ENCODE data around the gene PTPN21. TPM values are rescaled to one million over a fixed set of nuclear protein-coding genes. Genes with fewer than 3 reads are reported as not detected.

Gene PTPN21
- total RNA-seq, 1 donor from 2014 or later, result 0.32 TPM

- H3K27ac Mint-ChIP-seq, result no peak overlapping the region
- intact Hi-C loops (cut with micrococcal nuclease), result no loop called here
- no peak overlapping the region for H3K4me3 Mint-ChIP-seq (ENCODE audit: low read depth)
- H3K36me3 Mint-ChIP-seq (ENCODE audit: low read depth), result peaks cover 84% of the 10 kb centered on the region
- no peaks in the 10 kb centered on the region for H3K27me3 Mint-ChIP-seq (ENCODE audit: low read depth)
- H3K4me1 Mint-ChIP-seq (ENCODE audit: low read depth), result no peaks in the 10 kb centered on the region
- DNase-seq (ENCODE audit: low spot score), result no peak
- H3K9me3 Mint-ChIP-seq, result peaks cover 6% of the 10 kb centered on the region
These were observed 17.3 kb upstream of the PTPN21 start for GRCh38 chr14:88572117-88572516.

- Mint-ChIP-seq H3K36me3 (ENCODE audit: low read depth) (peaks cover 79% of the 10 kb centered on the region), H3K4me1 (ENCODE audit: low read depth) (peaks cover 15% of the 10 kb centered on the region)
- intact Hi-C loops (cut with micrococcal nuclease), result loop anchor here (10.0 kb wide), 1 partner anchor 1387 kb away; the partner anchor contains the start of genes EFCAB11 and TDP1
These were observed 13.4 kb upstream of the PTPN21 start for GRCh38 chr14:88568196-88568595.

GRCh38 chr14:88565427-88565826 lies 10.6 kb upstream of the PTPN21 start:
- intact Hi-C loops (cut with micrococcal nuclease), result loop anchor here (10.0 kb wide), 1 partner anchor 1389 kb away; the partner anchor contains the start of genes EFCAB11 and TDP1
- H3K4me1 Mint-ChIP-seq (ENCODE audit: low read depth), result peaks cover 24% of the 10 kb centered on the region
- peaks cover 59% of the 10 kb centered on the region for H3K36me3 Mint-ChIP-seq (ENCODE audit: low read depth)
- DNase-seq (ENCODE audit: low spot score), result no peak
- H3K27me3 Mint-ChIP-seq (ENCODE audit: low read depth), result peaks cover 13% of the 10 kb centered on the region
- no peak overlapping the region for H3K27ac Mint-ChIP-seq
- peaks cover 6% of the 10 kb centered on the region for H3K9me3 Mint-ChIP-seq
- H3K4me3 Mint-ChIP-seq (ENCODE audit: low read depth), result no peak overlapping the region

More at GRCh38 chr14:88568196-88568595, 13.4 kb upstream of the PTPN21 start:
- peaks cover 6% of the 10 kb centered on the region for H3K9me3 Mint-ChIP-seq
- DNase-seq (ENCODE audit: low spot score), result no peak
- H3K27ac Mint-ChIP-seq, result no peak overlapping the region
- H3K4me3 Mint-ChIP-seq (ENCODE audit: low read depth), result no peak overlapping the region
- no peaks in the 10 kb centered on the region for H3K27me3 Mint-ChIP-seq (ENCODE audit: low read depth)

- Mint-ChIP-seq H3K4me1 (ENCODE audit: low read depth) (peaks cover 26% of the 10 kb centered on the region), H3K9me3 (peaks cover 6% of the 10 kb centered on the region), H3K27me3 (ENCODE audit: low read depth) (peaks cover 21% of the 10 kb centered on the region), H3K36me3 (ENCODE audit: low read depth) (peaks cover 45% of the 10 kb centered on the region), H3K4me3 (ENCODE audit: low read depth) (peak overlapping the region; percentile 96), H3K27ac (peak overlapping the region; percentile 86)
- no peak for DNase-seq (ENCODE audit: low spot score)
- intact Hi-C loops (cut with micrococcal nuclease), result loop anchor here (5.0 to 10.0 kb wide), 3 partner anchors 33 to 1391 kb away; partner anchors contain the start of genes EFCAB11, SPATA7 and TDP1
These were observed 9.0 kb upstream of the PTPN21 start for GRCh38 chr14:88563845-88564244.

- Mint-ChIP-seq H3K4me3 (ENCODE audit: low read depth) (peak within 1 kb of the TSS; percentile 96), H3K27me3 (ENCODE audit: low read depth) (peaks cover 23% of the 10 kb centered on the region), H3K36me3 (ENCODE audit: low read depth) (peaks cover 37% of the 10 kb centered on the region), H3K27ac (peak within 1 kb of the TSS; percentile 90), H3K9me3 (peaks cover 4% of the 10 kb centered on the region), H3K4me1 (ENCODE audit: low read depth) (peaks cover 28% of the 10 kb centered on the region)
- intact Hi-C loops (cut with micrococcal nuclease), result loop anchor here (5.0 to 10.0 kb wide), 3 partner anchors 34 to 1392 kb away; partner anchors contain the start of genes EFCAB11, SPATA7 and TDP1
- peak; percentile 86 for DNase-seq (ENCODE audit: low spot score)
These were observed 8.3 kb upstream of the PTPN21 start, which contains the start of gene ZC3H14 for GRCh38 chr14:88562831-88563686. TSS of gene ZC3H14 (plus strand) at chr14:88563037. CDS start at chr14:88563134, 97 bp downstream.

GRCh38 chr14:88562532-88562830 lies 7.7 kb upstream of the PTPN21 start:
- H3K27me3 Mint-ChIP-seq (ENCODE audit: low read depth), result peaks cover 23% of the 10 kb centered on the region
- intact Hi-C loops (cut with micrococcal nuclease), result loop anchor here (5.0 to 10.0 kb wide), 3 partner anchors 35 to 1392 kb away; partner anchors contain the start of genes EFCAB11, SPATA7 and TDP1
- peaks cover 32% of the 10 kb centered on the region for H3K4me1 Mint-ChIP-seq (ENCODE audit: low read depth)
- no peak for DNase-seq (ENCODE audit: low spot score)
- H3K4me3 Mint-ChIP-seq (ENCODE audit: low read depth), result peak overlapping the region; percentile 92
- peak overlapping the region; percentile 90 for H3K27ac Mint-ChIP-seq
- peaks cover 31% of the 10 kb centered on the region for H3K36me3 Mint-ChIP-seq (ENCODE audit: low read depth)
- no peaks in the 10 kb centered on the region for H3K9me3 Mint-ChIP-seq

GRCh38 chr14:88559852-88560251 lies 5.0 kb upstream of the PTPN21 start:
- H3K36me3 Mint-ChIP-seq (ENCODE audit: low read depth), result peaks cover 15% of the 10 kb centered on the region
- H3K27ac Mint-ChIP-seq, result no peak overlapping the region
- no peak for DNase-seq (ENCODE audit: low spot score)
- peaks cover 42% of the 10 kb centered on the region for H3K4me1 Mint-ChIP-seq (ENCODE audit: low read depth)
- peaks cover 39% of the 10 kb centered on the region for H3K27me3 Mint-ChIP-seq (ENCODE audit: low read depth)
- no peak overlapping the region for H3K4me3 Mint-ChIP-seq (ENCODE audit: low read depth)
- intact Hi-C loops (cut with micrococcal nuclease), result loop anchor here (5.0 to 10.0 kb wide), 4 partner anchors 37 to 1395 kb away; partner anchors contain the start of genes EFCAB11, EML5, SPATA7 and TDP1
- H3K9me3 Mint-ChIP-seq, result no peaks in the 10 kb centered on the region

GRCh38 chr14:88556581-88556980 lies 1.8 kb upstream of the PTPN21 start:
- Mint-ChIP-seq H3K4me1 (ENCODE audit: low read depth) (peaks cover 32% of the 10 kb centered on the region), H3K27ac (no peak overlapping the region), H3K9me3 (no peaks in the 10 kb centered on the region), H3K36me3 (ENCODE audit: low read depth) (no peaks in the 10 kb centered on the region), H3K4me3 (ENCODE audit: low read depth) (no peak overlapping the region), H3K27me3 (ENCODE audit: low read depth) (peaks cover 55% of the 10 kb centered on the region)
- DNase-seq (ENCODE audit: low spot score), result no peak
- intact Hi-C loops (cut with micrococcal nuclease), result loop anchor here (5.0 kb wide), 1 partner anchor 236 kb away; the partner anchor contains the start of gene EML5

GRCh38 chr14:88553886-88554456 lies 836 bp downstream of the PTPN21 start:
- H3K27me3 Mint-ChIP-seq (ENCODE audit: low read depth), result peaks cover 44% of the 10 kb centered on the region
- no peaks in the 10 kb centered on the region for H3K36me3 Mint-ChIP-seq (ENCODE audit: low read depth)
- peaks cover 32% of the 10 kb centered on the region for H3K4me1 Mint-ChIP-seq (ENCODE audit: low read depth)
- intact Hi-C loops (cut with micrococcal nuclease), result no loop called here
- no peak overlapping the region for H3K27ac Mint-ChIP-seq
- peak overlapping the region; percentile 75 for H3K4me3 Mint-ChIP-seq (ENCODE audit: low read depth)
- DNase-seq (ENCODE audit: low spot score), result no peak
- no peaks in the 10 kb centered on the region for H3K9me3 Mint-ChIP-seq

- peaks cover 29% of the 10 kb centered on the region for H3K4me1 Mint-ChIP-seq (ENCODE audit: low read depth)
- H3K9me3 Mint-ChIP-seq, result no peaks in the 10 kb centered on the region
- no peak overlapping the region for H3K27ac Mint-ChIP-seq
- H3K4me3 Mint-ChIP-seq (ENCODE audit: low read depth), result no peak overlapping the region
- DNase-seq (ENCODE audit: low spot score), result no peak
- H3K27me3 Mint-ChIP-seq (ENCODE audit: low read depth), result peaks cover 44% of the 10 kb centered on the region
- intact Hi-C loops (cut with micrococcal nuclease), result no loop called here
- H3K36me3 Mint-ChIP-seq (ENCODE audit: low read depth), result no peaks in the 10 kb centered on the region
These were observed 1.9 kb downstream of the PTPN21 start for GRCh38 chr14:88552876-88553275.

GRCh38 chr14:88551980-88552431 lies 2.8 kb downstream of the PTPN21 start:
- peaks cover 21% of the 10 kb centered on the region for H3K4me1 Mint-ChIP-seq (ENCODE audit: low read depth)
- peak overlapping the region; percentile 69 for H3K4me3 Mint-ChIP-seq (ENCODE audit: low read depth)
- no peaks in the 10 kb centered on the region for H3K9me3 Mint-ChIP-seq
- H3K36me3 Mint-ChIP-seq (ENCODE audit: low read depth), result no peaks in the 10 kb centered on the region
- intact Hi-C loops (cut with micrococcal nuclease), result loop anchor here (2.0 kb wide), 1 partner anchor 59 kb away; no protein-coding TSS in a partner anchor
- DNase-seq (ENCODE audit: low spot score), result no peak
- no peak overlapping the region for H3K27ac Mint-ChIP-seq
- H3K27me3 Mint-ChIP-seq (ENCODE audit: low read depth), result peaks cover 42% of the 10 kb centered on the region

GRCh38 chr14:88551094-88551870 lies 3.5 kb downstream of the PTPN21 start:
- peak overlapping the region; percentile 69 for H3K4me3 Mint-ChIP-seq (ENCODE audit: low read depth)
- peaks cover 14% of the 10 kb centered on the region for H3K4me1 Mint-ChIP-seq (ENCODE audit: low read depth)
- DNase-seq (ENCODE audit: low spot score), result no peak
- H3K27ac Mint-ChIP-seq, result no peak overlapping the region
- intact Hi-C loops (cut with micrococcal nuclease), result loop anchor here (2.0 kb wide), 1 partner anchor 58 kb away; no protein-coding TSS in a partner anchor
- peaks cover 38% of the 10 kb centered on the region for H3K27me3 Mint-ChIP-seq (ENCODE audit: low read depth)
- H3K9me3 Mint-ChIP-seq, result no peaks in the 10 kb centered on the region
- H3K36me3 Mint-ChIP-seq (ENCODE audit: low read depth), result no peaks in the 10 kb centered on the region
